Renal cortical epithelial cell (primary cell): ENCODE data around the gene TRIM28. TPM values are rescaled to one million over a fixed set of nuclear protein-coding genes. Genes with fewer than 3 reads are reported as not detected.
"Not testable (repeated sequence)": the region's sequence is repeated elsewhere in the genome, so short reads cannot be mapped to it uniquely, and the experiment has no call there.

Experiments used
- DNase-seq: peaks from one replicate; pipeline ENCODE4 v3.0.0-alpha.2; 2011; ENCODE audit warnings: low read depth
- total RNA-seq: library from RNA; depleted of rRNA; stranded (reverse); fragments of >200 nt; gene quantifications from 2 replicates; pipeline ENCODE4 v1.2.3, GENCODE V29; 2014

TRIM28 gene
- total RNA-seq, result 177 and 276 TPM in 2 replicates

DNA sequence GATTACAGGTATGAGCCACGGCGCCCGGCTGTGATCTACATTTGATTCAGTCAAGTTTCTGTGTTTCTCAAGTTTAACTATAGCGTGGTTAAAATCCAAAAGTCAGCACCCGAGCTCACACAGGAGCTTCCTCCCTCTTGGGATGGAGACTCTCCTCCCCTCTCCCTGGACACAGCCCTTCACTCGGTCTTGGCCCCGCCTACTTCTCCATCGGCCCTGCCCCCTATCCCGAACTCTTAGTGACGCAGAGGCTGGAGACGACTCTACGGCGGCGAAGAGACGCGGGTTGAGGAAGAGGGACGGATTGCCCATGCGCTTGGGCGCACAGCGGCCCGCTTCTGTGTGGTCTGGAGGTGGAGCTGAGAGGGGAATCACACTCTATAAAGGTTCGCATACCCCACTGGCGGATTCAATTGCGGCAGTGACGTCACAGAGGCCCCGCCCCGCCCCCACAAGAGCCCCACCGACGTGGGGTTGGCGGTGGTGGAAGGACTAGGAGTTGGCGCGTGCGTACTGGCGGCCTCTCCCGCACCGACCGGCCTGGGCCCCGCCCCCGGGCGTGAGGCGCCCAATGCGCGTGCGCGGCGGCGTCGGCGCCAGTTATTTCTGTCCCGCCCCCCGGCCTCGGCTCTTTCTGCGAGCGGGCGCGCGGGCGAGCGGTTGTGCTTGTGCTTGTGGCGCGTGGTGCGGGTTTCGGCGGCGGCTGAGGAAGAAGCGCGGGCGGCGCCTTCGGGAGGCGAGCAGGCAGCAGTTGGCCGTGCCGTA, at the start of gene TRIM28:
Gene TRIM28, plus strand, starts transcription at position 239 of the 765 bp plus-strand sequence. CDS start 694 bp downstream, outside the sequence.
- peak; percentile 95 for DNase-seq

DNA sequence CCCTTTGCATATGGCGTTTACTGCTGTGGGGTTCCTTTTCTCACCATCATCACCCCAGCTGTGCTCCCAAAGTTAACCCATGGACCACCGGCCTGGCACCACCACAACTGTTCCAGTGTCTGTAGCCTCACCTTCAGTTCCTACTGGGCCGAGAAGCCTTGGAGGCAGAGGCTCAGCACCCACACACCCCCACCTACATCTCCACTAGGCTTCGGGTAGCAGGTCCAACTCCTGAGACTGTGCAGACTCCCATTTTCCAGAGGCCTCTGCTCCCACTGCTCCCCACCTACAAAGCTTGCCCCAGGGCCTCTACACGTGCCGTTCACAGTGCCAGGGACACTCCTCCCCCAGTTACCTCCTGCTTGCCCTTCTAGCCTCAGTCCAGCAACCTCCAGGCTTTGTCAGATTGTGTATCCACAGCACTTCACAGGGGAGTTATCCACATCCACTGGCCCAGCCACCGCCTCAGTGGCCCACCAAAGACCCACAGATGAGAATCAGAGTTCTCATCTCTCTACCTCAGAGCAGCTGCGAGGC, 46.2 kb upstream of the TRIM28 start:
- no peak for DNase-seq

DNA sequence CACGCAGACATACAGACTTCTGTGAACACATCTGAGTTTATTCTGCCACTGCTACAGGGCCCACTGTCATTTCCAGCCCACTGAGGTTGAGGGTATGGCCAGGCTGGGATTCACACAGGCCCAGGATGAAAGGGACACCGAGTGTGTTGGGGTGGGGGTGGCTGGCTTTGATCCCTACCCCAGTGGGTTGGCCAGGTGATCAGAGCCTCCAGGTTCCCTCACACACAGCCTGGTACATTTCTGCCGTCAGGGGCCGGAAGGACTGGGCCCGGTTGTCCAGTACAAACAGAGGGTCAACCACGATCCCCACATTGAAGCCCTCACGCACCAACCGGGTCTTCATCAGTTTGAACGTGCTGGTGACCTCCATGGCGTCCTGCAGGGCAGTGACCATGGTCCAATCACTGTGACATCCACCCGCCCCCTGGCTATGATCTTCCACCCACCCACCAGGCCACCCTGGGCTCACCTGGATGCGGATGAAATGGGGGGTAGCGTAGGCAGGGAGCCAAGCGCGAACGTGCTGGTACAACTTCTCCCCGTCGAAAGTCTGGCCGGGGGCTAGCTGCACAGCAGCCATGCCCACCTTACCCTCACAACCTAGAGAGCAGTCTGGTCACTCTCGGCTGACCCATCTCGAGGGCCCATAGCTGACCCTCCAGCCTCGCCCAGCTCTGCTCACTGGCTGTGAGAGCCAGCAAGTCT, 45.4 kb upstream of the TRIM28 start:
- DNase-seq, result no peak

DNA sequence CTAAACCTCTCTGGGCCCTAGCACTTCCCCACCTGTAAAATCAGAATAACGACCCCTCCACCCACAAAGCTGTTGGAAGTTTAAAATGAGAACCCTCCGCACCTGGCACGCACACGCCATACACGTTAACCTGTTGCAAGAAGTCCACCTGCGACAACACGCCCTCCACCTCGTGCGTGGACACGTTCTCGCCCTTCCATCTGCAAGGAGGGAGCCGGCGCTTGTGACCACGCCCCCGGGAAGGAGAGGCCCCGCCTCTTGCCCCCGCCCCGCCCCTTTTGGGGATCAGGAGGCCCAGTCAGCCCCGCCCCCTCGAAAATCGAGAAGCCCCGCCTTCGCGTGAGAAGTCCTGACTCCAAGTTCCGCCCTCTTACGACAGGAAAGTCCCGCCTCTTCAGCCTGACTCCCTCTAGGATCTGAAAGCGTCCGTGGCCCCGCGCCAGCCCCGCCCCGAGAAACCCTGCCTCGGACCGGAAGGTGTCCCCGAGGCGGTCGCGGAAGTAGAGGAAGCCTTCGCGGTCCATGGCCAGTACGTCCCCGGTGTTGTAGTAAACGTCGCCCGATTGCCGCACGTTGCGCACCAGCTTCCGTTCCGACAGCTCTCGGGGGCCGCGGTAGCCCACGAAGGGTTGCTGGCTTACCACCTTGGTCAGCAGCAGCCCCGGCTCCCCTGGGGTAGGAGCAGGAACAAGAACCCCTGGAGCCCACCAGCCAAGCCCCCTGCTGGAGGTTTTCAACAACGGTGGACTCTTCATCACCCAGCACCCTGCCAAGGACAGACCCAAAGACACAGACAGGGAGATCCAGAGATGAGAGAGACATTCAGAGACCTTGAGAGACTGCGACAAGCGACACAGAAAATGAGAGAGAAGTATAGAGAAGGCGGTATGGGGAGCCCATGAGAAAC, 44.6 kb upstream of the TRIM28 start:
- peak; percentile 97 for DNase-seq

DNA sequence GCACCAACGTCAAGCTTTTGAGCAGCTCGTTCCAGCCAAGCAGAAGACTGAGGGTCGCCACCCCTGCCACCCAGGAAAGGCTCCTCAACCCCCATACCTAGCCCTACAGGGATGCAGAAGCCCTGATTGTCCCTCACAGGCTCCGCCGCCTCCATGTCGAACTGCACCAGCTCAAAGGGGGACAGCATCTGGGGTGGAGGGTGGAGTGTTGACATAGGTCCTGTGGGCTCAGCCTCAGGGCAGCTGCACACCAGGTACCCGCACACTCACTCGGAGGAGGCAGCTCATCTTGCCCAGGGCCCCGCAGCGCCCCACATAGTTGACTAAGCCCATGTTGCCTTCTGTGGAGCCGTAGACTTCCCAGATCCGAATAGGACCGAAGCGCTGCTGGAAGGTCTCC, 43.6 kb upstream of the TRIM28 start:
- DNase-seq, result no peak

DNA sequence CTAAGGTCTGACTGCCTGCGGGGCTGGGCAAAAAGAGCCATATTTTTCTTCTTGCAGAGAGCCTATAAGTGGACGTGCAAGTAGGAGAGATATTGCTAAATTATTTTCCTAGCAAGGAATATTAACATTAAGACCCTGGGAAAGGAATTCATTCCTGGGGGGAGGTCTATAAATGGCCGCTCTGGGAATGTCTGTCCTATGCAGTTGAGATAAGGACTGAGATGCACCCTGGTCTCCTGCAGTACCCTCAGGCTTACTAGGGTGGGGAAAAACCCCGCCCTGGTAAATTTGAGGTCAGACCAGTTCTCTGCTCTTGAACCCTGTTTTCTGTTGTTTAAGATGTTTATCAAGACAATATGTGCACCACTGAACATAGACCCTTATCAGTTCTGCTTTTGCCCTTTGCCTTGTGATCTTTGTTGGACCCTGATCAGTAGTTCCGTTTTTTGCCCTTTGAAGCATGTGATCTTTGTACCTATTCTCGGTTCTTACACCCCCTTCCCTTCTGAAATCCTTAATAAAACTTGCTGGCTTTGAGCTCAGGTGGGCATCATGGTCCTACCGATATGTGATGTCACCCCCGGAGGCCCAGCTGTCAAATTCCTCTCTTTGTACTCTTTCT, 36.2 kb upstream of the TRIM28 start:
- DNase-seq, result not testable (repeated sequence)

DNA sequence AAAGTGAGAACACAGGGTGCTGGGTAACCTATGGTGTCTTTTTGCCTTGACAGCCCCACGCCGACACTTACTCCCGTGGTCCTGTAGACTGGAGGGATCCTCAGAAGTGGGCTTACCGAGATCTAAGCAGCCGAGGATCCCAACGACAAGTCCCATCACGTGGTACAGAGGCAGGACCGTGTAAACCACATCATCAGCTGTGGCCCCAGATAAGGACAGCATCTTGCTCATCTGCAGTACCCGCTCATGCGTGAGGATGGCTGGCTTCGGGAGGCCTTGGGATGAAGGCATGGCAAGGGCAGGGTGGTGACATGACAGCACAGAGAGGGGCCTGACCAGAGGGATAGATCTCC, 34.2 kb upstream of the TRIM28 start:
- DNase-seq, result no peak

DNA sequence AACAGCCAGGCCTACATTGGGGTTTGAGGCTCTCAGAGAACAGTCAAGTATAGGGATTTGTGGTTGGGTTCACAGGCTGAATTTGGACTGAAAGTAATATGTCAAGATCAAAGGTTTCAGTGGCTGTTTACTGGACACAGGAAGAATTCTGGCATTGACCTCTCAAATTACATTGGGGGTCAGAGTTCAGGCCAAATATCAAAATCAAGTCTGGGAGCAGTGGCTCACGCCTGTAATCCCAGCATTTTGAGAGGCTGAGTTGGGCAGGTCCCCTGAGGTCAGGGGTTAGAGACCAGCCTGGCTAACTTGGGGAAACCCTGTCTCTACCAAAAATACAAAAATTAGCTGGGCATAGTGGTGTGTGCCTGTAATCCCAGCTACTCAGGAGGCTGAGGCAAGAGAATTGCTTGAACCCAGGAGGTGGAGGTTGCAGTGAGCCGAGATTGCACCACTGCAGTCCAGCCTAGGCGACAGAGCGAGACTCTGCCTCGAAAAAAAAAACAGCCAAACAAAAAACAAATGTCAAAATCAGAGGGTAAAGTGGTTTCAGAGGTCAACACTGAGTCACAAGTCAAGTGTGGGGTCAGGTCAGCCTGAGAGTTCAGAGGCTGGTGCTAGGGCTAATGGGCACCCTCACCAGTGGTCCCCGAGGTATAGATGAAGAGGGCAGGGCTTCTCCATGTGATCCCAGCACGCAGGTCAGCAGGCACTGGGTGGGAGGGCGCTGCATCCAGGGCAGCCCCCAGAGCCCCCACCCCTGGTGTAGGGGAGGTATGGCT, 33.6 kb upstream of the TRIM28 start:
- DNase-seq, result no peak

DNA sequence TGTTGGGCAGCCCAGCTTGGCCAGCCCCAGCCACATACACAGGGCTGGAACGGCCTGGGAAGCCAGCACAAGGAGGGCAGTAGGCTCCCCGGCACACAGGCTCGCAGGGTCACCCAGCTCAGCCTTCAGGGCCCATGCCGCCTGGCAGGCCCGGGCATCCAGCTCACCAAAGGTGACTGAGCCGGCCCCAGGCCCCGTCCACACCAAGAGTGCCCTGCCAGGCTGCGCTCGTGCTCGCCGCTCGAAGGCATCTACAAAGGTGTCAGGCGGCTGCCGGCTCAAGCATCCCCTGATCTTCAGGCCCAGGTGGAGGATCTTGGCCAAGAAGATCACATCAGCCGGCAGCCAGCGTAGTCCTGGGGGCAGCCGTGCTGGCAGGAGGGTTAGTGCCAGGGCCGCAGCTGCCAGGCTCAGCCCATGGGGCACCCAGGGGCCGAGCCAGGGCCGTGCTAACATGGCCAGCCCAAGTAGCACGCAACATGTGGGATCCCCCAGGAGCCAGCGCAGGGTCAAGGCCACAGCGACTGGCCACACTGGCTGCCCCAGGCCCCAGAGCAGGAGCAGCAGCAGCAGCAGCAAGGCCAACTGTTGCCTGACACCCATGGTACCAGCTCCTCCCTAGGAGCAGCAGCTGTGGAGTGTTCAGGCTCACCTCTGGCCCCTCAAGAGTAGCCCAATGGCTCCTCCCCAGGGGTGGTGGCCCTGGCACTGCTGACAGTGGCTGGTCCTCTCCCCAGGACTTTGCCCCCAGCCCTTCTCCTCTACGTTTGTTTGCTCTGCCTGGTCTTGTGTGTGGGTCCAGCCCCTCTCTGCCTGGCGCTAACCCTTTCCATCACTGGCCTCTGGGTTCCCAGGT, 32.3 kb upstream of the TRIM28 start, which contains the start of gene SLC27A5:
Gene SLC27A5, minus strand, starts transcription at position 640 of the 856 bp plus-strand sequence. Its CDS starts 37 bp downstream, at position 603.
- no peak for DNase-seq

DNA sequence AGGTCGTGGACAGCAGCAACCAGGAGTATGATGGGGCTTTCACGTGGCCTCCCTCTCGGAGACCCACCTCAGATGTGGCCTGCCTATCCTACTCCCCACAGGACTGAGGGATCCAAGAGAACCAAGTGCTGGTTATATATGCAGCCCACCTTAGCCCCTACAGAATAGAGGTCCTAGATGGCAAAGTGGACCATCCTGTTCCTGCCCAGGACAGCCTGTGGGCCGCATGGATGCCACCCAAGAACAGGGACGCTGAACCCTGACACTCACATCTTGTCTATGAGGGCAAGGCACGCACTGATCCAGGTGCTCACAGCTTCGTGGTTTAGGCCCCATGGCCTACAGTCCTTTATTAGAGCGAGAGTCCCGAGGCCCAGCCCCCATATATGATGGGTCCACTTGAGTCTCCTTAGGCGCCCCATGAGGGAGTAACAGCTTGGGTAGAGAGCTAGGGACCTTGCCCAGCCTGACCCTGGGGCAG, 30.6 kb upstream of the TRIM28 start:
- no peak for DNase-seq

DNA sequence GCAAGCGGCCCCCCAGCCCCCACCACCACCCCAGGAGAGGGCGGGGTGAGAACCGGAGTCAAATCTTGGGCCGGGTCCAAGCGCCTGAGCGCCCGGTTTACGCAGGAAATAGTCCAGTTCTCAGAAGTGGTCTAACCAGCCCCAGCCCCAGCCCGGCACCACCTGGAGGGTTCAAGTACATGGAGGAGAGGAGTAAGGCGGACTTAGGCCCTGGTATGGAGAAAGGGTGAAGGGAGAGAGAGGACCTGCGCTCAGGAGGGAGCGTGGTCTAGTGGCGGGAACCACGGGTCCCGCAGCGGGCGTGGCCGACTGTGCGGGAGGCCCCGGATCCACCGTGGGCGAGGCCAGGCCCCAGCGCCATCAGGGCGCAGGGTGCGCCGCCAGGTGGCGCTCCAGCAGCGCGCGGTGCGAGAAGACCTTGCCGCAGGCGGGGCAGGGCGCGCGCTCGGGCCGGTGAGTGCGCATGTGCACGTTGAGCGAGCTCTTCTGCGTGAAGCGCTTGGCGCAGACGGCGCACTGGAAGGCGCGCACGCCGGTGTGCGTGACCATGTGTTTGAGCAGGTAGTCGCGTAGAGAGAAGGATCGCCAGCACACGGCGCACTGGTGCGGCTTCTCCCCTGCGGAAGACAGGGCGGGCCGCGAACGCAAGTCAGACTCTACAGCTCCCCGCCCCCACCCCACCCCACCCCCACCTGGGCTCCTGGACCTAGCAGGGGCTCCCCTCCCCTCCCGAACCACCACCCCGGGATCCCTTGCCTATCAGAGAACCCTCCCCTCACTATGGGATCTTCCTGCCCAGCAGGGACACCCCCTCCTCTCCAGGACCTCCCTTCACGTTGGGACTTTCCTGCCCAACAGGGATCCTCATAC, 29.9 kb upstream of the TRIM28 start:
- peak; percentile 69 for DNase-seq

DNA sequence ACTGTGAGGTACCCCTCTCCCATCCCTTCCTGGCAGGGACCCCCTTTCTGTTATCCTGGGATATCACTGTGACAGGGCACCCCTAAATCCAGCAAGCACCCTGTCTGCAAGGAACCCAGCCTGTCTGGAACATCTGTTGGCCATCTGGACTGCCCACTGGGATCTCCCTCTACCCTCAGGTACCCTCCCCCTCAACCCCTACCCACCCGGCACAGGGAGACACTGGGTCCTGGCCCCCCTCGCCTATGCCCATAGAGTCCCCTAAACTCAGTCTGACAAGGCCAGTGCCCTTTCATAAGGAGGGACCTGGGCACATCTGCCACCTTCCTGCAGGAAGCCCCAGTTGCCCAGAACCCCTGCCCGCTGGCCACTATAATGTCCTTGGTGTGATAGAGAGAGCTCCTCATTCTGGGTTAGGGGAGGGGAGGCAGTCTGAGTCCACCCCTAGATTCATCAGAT, 29.3 kb upstream of the TRIM28 start:
- DNase-seq, result no peak

DNA sequence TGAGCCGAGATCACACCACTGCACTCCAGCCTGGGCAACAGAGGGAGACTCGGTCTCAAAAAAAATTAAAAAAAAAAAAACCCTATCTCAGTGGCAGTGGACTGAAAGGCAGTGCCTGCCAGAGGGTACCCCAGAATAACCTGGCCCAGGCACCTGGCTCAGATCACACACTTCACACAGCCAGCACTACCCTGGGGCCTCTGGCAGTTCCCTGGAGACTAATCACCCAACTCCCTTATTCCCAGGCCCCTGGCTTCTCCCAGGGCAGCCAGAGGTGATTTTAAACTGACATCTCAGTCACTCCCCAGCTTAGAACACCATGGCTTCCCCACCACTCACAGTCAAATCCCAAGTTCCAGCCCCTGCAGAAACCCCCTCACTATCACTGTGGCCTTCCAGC, 28.6 kb upstream of the TRIM28 start:
- no peak for DNase-seq

DNA sequence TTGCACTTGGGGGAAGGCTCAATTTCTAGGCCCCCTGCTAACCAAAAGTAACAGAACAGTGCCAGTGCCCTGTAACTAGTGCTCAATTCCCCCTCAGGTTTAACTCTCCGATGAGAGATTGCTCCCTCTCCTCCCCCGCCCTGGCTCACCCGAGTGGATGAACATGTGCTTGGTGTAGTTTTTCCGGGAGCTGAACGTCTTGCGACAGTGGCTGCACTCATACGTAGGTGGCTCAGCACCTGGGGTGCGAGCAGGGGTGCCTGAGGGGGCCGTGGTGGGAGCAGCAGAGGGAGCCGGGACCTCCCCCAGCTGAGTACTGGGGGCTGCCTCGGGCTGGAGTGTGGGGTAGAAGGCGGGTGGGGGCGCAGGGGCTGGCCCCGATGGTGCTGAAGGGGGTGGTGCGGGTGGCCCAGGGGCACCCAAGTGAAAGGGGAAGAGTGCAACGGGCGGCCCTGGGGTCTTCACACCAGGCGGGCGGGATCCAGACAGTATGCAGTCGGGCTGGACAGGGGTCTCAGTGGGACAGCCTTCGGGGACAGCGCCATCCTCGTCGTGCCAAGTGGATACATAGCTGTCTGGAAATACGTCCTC, 27.5 kb upstream of the TRIM28 start:
- DNase-seq, result no peak

DNA sequence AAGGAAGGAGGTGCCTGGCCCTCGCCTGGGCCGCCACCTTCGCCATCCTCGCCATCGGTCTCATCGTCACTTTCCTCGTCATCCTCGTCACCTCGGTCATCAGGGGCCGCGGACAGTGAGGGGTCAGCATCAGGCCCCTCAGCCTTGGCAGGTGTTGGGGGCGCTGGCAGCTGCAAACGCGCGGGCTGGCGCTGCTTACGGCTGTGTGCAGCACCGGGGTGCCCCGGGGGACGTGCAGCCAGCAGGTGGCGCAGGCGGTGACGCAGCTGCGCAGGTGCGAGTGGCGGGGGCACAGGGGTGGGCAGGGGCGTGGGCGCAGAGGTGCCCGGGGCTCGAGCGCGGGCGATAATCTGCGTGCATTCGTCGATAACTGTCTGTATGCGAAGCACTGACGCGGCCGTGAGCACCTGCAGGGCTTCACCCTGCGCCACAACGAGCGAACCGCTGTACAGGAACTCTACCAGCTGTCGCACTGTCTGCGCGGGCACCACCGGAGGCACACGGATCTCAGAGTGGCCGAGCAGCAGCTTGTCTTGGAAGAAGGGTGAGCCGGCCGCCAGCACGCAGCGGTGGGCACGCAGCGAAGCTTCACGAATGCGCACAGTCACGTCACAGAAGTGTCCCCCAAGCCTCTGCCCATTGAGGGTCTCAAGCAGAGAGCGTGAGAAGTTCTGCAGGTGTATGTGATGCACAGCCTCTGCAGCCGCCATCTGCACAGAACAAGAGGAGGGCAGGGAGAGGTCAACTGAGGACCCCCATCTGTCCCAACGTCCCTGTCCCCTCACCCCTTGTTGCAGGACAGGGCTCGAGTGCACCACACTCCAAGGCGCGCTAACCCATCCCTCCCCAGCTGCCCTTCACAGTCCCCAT, 26.7 kb upstream of the TRIM28 start:
- DNase-seq, result no peak

DNA sequence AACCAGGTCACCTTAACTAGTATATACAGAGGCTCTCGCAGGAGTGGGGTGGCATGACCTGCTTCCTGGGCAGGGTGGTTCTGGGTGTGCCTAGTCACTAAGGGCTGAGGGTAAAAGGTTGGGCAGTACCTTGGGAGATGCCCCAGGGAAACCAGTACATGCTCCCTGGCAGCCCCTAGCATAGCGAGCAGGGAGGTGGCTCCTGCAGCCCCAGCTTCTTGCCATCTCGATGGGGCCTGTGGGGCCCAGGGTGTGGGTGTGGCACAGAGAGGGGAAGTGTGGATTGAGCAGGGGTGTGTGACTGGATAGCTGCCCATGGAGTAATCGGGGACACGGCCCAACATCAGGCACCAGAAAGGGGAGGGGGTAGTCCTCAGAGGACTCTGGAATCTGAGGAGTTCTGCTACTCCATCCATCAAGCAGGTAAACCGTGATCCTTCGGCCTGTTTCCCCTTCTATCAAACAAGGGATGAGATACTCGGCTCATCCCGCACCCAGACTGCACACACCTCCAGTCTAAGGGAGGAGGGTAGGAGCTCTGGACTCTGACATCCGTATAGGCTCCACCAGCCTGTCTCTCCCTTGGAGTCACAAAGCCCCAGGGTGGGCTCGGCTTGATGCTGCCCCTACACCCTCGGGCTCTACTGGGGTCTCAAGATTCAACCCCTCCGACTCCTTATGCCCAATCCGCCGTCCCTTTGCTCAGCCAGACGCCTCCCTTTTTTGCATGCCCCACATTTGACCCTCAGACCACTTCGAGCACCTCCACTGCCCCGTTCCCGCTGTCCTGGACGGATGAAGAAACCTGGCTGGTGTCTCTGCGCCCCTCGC, 25.4 kb upstream of the TRIM28 start:
- DNase-seq, result no peak
